ENCODE measurements around the gene TNFRSF1A.

TNFRSF1A gene

DNA sequence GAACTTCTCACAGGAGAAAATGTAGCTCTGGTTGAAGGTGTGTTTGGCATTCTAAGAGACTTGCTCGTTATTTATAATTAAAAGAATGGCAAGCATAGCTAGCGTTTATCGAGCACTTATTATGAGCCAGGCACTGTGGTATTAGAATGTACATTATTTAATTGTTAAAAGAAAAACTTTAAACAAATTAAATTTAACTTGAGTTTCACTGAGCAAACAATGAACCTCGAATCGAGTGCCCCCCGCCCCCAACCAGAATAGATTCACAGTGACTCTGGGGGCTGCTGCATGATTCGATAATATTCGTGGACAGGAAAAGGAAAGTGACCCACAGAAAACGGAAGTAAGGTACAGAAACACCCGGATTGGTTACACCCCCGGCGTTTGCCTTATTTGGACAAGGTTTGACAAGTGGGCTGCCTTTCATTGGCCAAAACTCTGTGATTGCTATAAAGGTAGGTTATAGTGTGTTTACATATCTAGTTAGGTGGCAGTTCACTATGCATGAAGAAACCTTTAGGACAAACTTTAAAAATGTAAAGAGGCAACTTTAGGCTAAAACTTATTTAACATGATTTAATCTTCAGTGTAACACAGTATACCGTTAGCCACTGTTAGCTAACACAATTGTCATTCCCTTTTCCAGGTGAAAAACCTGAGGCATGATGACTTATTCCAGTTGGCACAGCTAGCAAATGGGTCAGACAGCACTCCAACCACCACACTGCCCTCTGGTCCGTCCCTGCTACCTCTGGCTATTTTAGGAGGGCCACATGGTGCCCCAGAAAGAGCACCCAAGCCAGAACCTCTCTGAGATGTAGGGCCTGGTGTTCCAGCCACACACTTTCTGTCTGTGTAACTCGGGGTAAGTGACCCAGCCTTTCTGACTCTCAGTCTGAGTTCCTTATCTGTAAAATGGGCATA, 26.4 kb upstream of the TNFRSF1A start:
- H3K27me3 ChIP-seq (ENCODE audit: control insufficient read depth, low read length), result peaks cover 9% of the 10 kb centered on the region
- no peaks in the 10 kb centered on the region for H3K9me3 ChIP-seq (ENCODE audit: control insufficient read depth, insufficient read depth, low read length)
- H3F3A ChIP-seq (ENCODE audit: control insufficient read depth, insufficient read depth), result peaks cover 6% of the 10 kb centered on the region
- H3K4me1 ChIP-seq (ENCODE audit: control insufficient read depth, low read length), result peaks cover 26% of the 10 kb centered on the region
- no peak overlapping the region for H3K4me2 ChIP-seq (ENCODE audit: low read length)
- no peaks in the 10 kb centered on the region for H3K79me2 ChIP-seq (ENCODE audit: control insufficient read depth, low read length)
- H4K20me1 ChIP-seq (ENCODE audit: control insufficient read depth, insufficient read depth, low read depth, low read length), result no peaks in the 10 kb centered on the region
- H3K36me3 ChIP-seq (ENCODE audit: control insufficient read depth, low read length), result no peaks in the 10 kb centered on the region
- no peaks in the 10 kb centered on the region for H3K9me2 ChIP-seq (replicated peaks; ENCODE audit: control insufficient read depth, low read length)
- H3K27ac ChIP-seq (ENCODE audit: low read depth, low read length), result no peak overlapping the region
- H3K4me3 ChIP-seq (ENCODE audit: low read length), result no peak overlapping the region
- TF ChIP-seq, protein P1, sequence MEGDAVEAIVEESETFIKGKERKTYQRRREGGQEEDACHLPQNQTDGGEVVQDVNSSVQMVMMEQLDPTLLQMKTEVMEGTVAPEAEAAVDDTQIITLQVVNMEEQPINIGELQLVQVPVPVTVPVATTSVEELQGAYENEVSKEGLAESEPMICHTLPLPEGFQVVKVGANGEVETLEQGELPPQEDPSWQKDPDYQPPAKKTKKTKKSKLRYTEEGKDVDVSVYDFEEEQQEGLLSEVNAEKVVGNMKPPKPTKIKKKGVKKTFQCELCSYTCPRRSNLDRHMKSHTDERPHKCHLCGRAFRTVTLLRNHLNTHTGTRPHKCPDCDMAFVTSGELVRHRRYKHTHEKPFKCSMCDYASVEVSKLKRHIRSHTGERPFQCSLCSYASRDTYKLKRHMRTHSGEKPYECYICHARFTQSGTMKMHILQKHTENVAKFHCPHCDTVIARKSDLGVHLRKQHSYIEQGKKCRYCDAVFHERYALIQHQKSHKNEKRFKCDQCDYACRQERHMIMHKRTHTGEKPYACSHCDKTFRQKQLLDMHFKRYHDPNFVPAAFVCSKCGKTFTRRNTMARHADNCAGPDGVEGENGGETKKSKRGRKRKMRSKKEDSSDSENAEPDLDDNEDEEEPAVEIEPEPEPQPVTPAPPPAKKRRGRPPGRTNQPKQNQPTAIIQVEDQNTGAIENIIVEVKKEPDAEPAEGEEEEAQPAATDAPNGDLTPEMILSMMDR (IDR thresholded peaks at IDR 0.05; ENCODE audit: low read depth, low read length, poor library complexity, severe bottlenecking), result no peak
- TF ChIP-seq EZH2phosphoT487 (IDR thresholded peaks at IDR 0.05; ENCODE audit: borderline replicate concordance, low read length), result no peak

- Histone ChIP-seq H3F3A (ENCODE audit: control insufficient read depth, insufficient read depth) (peaks cover 6% of the 10 kb centered on the region), H3K4me2 (ENCODE audit: low read length) (no peak overlapping the region), H3K4me1 (ENCODE audit: control insufficient read depth, low read length) (peaks cover 26% of the 10 kb centered on the region), H3K27ac (ENCODE audit: low read depth, low read length) (no peak overlapping the region), H3K79me2 (ENCODE audit: control insufficient read depth, low read length) (no peaks in the 10 kb centered on the region), H3K36me3 (ENCODE audit: control insufficient read depth, low read length) (no peaks in the 10 kb centered on the region), H3K27me3 (ENCODE audit: control insufficient read depth, low read length) (peaks cover 5% of the 10 kb centered on the region), H3K9me3 (ENCODE audit: control insufficient read depth, insufficient read depth, low read length) (no peaks in the 10 kb centered on the region), H3K9me2 (replicated peaks; ENCODE audit: control insufficient read depth, low read length) (no peaks in the 10 kb centered on the region), H4K20me1 (ENCODE audit: control insufficient read depth, insufficient read depth, low read depth, low read length) (no peaks in the 10 kb centered on the region), H3K4me3 (ENCODE audit: low read length) (no peak overlapping the region)
- TF ChIP-seq EZH2phosphoT487 (IDR thresholded peaks at IDR 0.05; ENCODE audit: borderline replicate concordance, low read length), result no peak
- TF ChIP-seq, protein P1 (IDR thresholded peaks at IDR 0.05; ENCODE audit: low read depth, low read length, poor library complexity, severe bottlenecking), result peak; percentile 61
Observed at GRCh38 chr12:6367065-6367968, 25.4 kb upstream of the TNFRSF1A start.

- TF ChIP-seq, protein P1 (IDR thresholded peaks at IDR 0.05; ENCODE audit: low read depth, low read length, poor library complexity, severe bottlenecking), result no peak
- TF ChIP-seq EZH2phosphoT487 (IDR thresholded peaks at IDR 0.05; ENCODE audit: borderline replicate concordance, low read length), result no peak
- H3F3A ChIP-seq (ENCODE audit: control insufficient read depth, insufficient read depth), result peaks cover 6% of the 10 kb centered on the region
- no peak overlapping the region for H3K27ac ChIP-seq (ENCODE audit: low read depth, low read length)
- no peaks in the 10 kb centered on the region for H3K9me3 ChIP-seq (ENCODE audit: control insufficient read depth, insufficient read depth, low read length)
- no peak overlapping the region for H3K4me3 ChIP-seq (ENCODE audit: low read length)
- no peaks in the 10 kb centered on the region for H3K79me2 ChIP-seq (ENCODE audit: control insufficient read depth, low read length)
- no peaks in the 10 kb centered on the region for H4K20me1 ChIP-seq (ENCODE audit: control insufficient read depth, insufficient read depth, low read depth, low read length)
- peaks cover 31% of the 10 kb centered on the region for H3K4me1 ChIP-seq (ENCODE audit: control insufficient read depth, low read length)
- no peaks in the 10 kb centered on the region for H3K36me3 ChIP-seq (ENCODE audit: control insufficient read depth, low read length)
- no peaks in the 10 kb centered on the region for H3K9me2 ChIP-seq (replicated peaks; ENCODE audit: control insufficient read depth, low read length)
- peaks cover 8% of the 10 kb centered on the region for H3K27me3 ChIP-seq (ENCODE audit: control insufficient read depth, low read length)
- no peak overlapping the region for H3K4me2 ChIP-seq (ENCODE audit: low read length)
Observed at GRCh38 chr12:6364044-6364374, 22.1 kb upstream of the TNFRSF1A start.

Measured in DOHH2 (cell line).